Fibroblast of skin of left biceps (primary cell): Measurements from ENCODE around the gene EAPP.
A peak's percentile ranks its signal among the peaks of the same experiment; 100 is the strongest.
"Not testable (repeated sequence)": the region's sequence is repeated elsewhere in the genome, so short reads cannot be mapped to it uniquely, and the experiment has no call there.

Experiments
- DNase-seq, 2 experiments: peaks; one replicate each; pipeline ENCODE4 v3.0.0-alpha.2; 2013; ENCODE audit warnings: low read depth in 2 of 2

EAPP gene

GRCh38 chr14:34539407-34540180 lies at the start of gene EAPP:
Gene EAPP (minus strand): TSS chr14:34539701. CDS start chr14:34539628, 73 bp downstream.
- DNase-seq: peak; percentile 84 to 87

- no peak for DNase-seq
These were observed 44.0 kb upstream of the EAPP start for GRCh38 chr14:34583525-34583924.

GRCh38 chr14:34582117-34582680 lies 42.7 kb upstream of the EAPP start:
- no peak for DNase-seq

- no peak for DNase-seq
These were observed 40.9 kb upstream of the EAPP start for GRCh38 chr14:34580381-34580780.

GRCh38 chr14:34571771-34572170 lies 32.3 kb upstream of the EAPP start:
- no peak for DNase-seq

- DNase-seq: peak; percentile 43 to 44
These were observed 30.2 kb upstream of the EAPP start for GRCh38 chr14:34569750-34570149.

- no peak for DNase-seq
These were observed 29.3 kb upstream of the EAPP start for GRCh38 chr14:34568803-34569202.

GRCh38 chr14:34562776-34563150 lies 23.3 kb upstream of the EAPP start:
- DNase-seq: no peak

- DNase-seq: not testable (repeated sequence)
These were observed 22.7 kb upstream of the EAPP start for GRCh38 chr14:34562037-34562775.

- DNase-seq: not testable (repeated sequence)
These were observed 17.0 kb upstream of the EAPP start for GRCh38 chr14:34556498-34556829.

GRCh38 chr14:34555583-34556497 lies 16.3 kb upstream of the EAPP start:
- DNase-seq: not testable (repeated sequence)

- no peak for DNase-seq
These were observed 15.2 kb upstream of the EAPP start for GRCh38 chr14:34554540-34555250.

- not testable (repeated sequence) for DNase-seq
These were observed 9.9 kb upstream of the EAPP start for GRCh38 chr14:34549276-34549966.

GRCh38 chr14:34548472-34548981 lies 9.0 kb upstream of the EAPP start:
- DNase-seq: no peak

GRCh38 chr14:34547136-34547520 lies 7.6 kb upstream of the EAPP start:
- not testable (repeated sequence) for DNase-seq

GRCh38 chr14:34546272-34547135 lies 7.0 kb upstream of the EAPP start:
- DNase-seq: not testable (repeated sequence)

- DNase-seq: not testable (repeated sequence)
These were observed 919 bp upstream of the EAPP start for GRCh38 chr14:34540181-34541059.

GRCh38 chr14:34538871-34539406 lies 562 bp downstream of the EAPP start:
- DNase-seq: no peak
